HepG2 (cell line): ENCODE results near the gene TPI1. TPM values are rescaled to one million over a fixed set of nuclear protein-coding genes. Genes with fewer than 3 reads are reported as not detected.

Source experiments
- ATF7-NPFF ChIP-seq: sonication (generic); formaldehyde crosslinking; IDR thresholded peaks from 2 replicates; pipeline ENCODE4 v1.8.1; 2023; ENCODE audit warnings: mild to moderate bottlenecking, low read depth, missing genetic modification reagents, moderate library complexity
- HMGA1 ChIP-seq: sonication (generic); formaldehyde crosslinking; conservative IDR thresholded peaks from 2 replicates; pipeline ENCODE4 v1.4.0; 2020; ENCODE audit warnings: missing genetic modification reagents
- ISX ChIP-seq: sonication (generic); formaldehyde crosslinking; conservative IDR thresholded peaks from 2 replicates; pipeline ENCODE4 v1.5.0; 2020; ENCODE audit warnings: missing genetic modification reagents
- KDM4B ChIP-seq: sonication (generic); formaldehyde crosslinking; IDR thresholded peaks from 2 replicates; pipeline ENCODE4 v1.4.0; 2020; ENCODE audit warnings: missing genetic modification reagents
- KLF15 ChIP-seq: sonication (generic); formaldehyde crosslinking; IDR thresholded peaks from 2 replicates; pipeline ENCODE4 v1.8.1; 2023; ENCODE audit warnings: borderline replicate concordance, mild to moderate bottlenecking, inconsistent platforms, missing genetic modification reagents, mixed read lengths
- NR2C2 ChIP-seq: sonication (generic); formaldehyde crosslinking; IDR thresholded peaks from 2 replicates; pipeline ENCODE4 v1.4.0; 2020; ENCODE audit warnings: missing genetic modification reagents, mild to moderate bottlenecking, moderate library complexity, borderline replicate concordance
- TARDBP ChIP-seq: sonication (generic); formaldehyde crosslinking; IDR thresholded peaks from 2 replicates; pipeline ENCODE4 v1.8.0; 2022; ENCODE audit warnings: mild to moderate bottlenecking, missing genetic modification reagents
- ZBTB7B ChIP-seq: sonication (generic); formaldehyde crosslinking; IDR thresholded peaks from 2 replicates; pipeline ENCODE4 v1.4.0; 2020; ENCODE audit warnings: missing genetic modification reagents
- ZFP1 ChIP-seq: IDR thresholded peaks from 2 replicates; pipeline ENCODE4 v1.6.1; 2016
- ZNF124 ChIP-seq: sonication (generic); formaldehyde crosslinking; IDR thresholded peaks from 2 replicates; pipeline ENCODE4 v1.4.0; 2020; ENCODE audit warnings: missing genetic modification reagents
- ZNF432 ChIP-seq: sonication (generic); formaldehyde crosslinking; IDR thresholded peaks from 2 replicates; pipeline ENCODE4 v1.5.0; 2020; ENCODE audit warnings: missing genetic modification reagents, mild to moderate bottlenecking, borderline replicate concordance
- ZNF546 ChIP-seq: sonication (generic); formaldehyde crosslinking; conservative IDR thresholded peaks from 2 replicates; pipeline ENCODE4 v1.8.1; 2023; ENCODE audit warnings: mild to moderate bottlenecking, missing genetic modification reagents
- ZNF562 ChIP-seq: sonication (generic); formaldehyde crosslinking; IDR thresholded peaks from 2 replicates; pipeline ENCODE4 v1.8.0; 2022; ENCODE audit warnings: missing genetic modification reagents, borderline replicate concordance
- ZNF761 ChIP-seq: sonication (generic); formaldehyde crosslinking; conservative IDR thresholded peaks from 2 replicates; pipeline ENCODE4 v1.4.0; 2020; ENCODE audit warnings: mild to moderate bottlenecking, missing genetic modification reagents
- polyA plus RNA-seq, 8 experiments: library from polyadenylated mRNA; depleted of rRNA in 3 of 8; stranded (reverse) in 7 of 8; unstranded in 1 of 8; fragments of >200 nt; fragmentation: Illumina TruSeq in 4 of 8; extraction: Trizol in 4 of 8; gene quantifications; 2 replicates each; pipeline versions ENCODE4 v1.2.1 to v1.2.3, GENCODE V29; 2011 to 2016; ENCODE audit warnings: low read depth in 4 of 8, missing spikeins in 1 of 8, mixed read lengths in 1 of 8; ENCODE audit not compliant: insufficient read depth in 1 of 8
- total RNA-seq, 5 experiments: library from RNA; depleted of rRNA; stranded (reverse); fragments of >200 nt; fragmentation: Illumina TruSeq; extraction: Trizol; gene quantifications; 2 replicates each; pipeline ENCODE4 v1.2.3, GENCODE V29; 2016; ENCODE audit warnings: low read depth in 1 of 5
- TF ChIP-seq, protein P1 (sequence below): sonication (generic); formaldehyde crosslinking; IDR thresholded peaks from 2 replicates; pipeline ENCODE4 v1.9.0; 2021; ENCODE audit warnings: missing genetic modification reagents, borderline replicate concordance
- TF ChIP-seq, protein P2 (sequence below): sonication (generic); formaldehyde crosslinking; IDR thresholded peaks from 2 replicates; pipeline ENCODE4 v1.4.0; 2020; ENCODE audit warnings: missing genetic modification reagents, borderline replicate concordance
- TF ChIP-seq, protein P3 (sequence below): sonication (generic); formaldehyde crosslinking; IDR thresholded peaks from 2 replicates; pipeline ENCODE4 v1.9.0; 2022; ENCODE audit warnings: missing genetic modification reagents, mild to moderate bottlenecking, borderline replicate concordance
- TF ChIP-seq, protein P4 (sequence below), 2 experiments: IDR thresholded peaks; 2 replicates each; pipeline ENCODE4 v1.6.1; 2011 to 2012; ENCODE audit warnings: low read length in 2 of 2, borderline replicate concordance in 1 of 2, low read depth in 1 of 2, mild to moderate bottlenecking in 1 of 2, moderate library complexity in 1 of 2

Gene TPI1
- total and polyA plus RNA-seq, 2 of the 13 experiments (the other 11 are each of a cell fraction or from before 2014, with no cell fraction given): 945 to 2,535 TPM

DNA sequence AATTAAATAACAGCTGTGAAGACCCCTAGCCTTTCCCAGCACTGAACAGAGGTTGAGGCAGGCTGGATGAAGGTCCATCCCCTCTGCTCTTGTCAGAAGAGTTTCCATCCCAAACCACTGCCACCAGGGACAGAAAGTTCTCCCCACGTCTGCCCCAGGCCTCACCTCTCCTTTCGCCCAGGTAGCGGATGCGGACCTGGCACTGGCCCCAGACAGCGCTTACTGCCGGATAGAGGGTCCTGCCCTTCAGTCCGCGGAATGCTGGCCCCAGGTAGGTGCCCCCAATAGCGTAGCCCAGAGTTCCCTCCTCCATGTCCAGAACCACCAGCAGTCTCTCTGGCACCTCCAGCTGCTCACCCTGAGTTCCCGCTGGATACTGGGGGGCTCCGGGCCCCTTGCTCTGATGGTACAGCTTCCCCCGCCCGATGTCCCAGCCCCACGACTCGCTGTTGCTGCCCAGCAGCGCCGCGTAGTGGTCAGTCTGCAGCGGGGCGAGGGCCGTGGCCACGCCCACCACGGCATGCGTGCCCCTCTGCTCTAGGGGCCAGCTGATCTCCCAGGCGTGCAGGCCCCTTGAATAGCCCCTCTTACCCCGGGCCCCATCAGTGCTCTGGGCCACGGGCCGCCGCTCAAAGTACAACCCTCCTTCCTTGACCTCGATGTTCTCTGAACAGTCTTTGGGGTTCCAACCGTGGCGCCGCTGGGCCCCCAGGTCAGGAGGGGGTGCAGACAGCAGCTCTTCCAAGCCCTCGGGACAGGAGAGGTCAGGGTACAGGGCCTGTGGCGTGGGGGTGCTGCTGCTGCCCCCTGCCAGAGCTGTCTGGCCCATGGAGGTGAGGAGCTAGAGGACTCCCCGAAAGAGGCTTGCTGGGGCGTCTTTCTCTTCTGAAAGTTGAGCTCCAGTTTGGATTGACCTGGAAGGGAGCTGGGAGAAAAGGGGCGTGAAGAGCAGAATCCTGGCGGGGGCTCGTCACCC lies 5.0 kb downstream of the TPI1 start (continued):
- TF ChIP-seq, protein P1, sequence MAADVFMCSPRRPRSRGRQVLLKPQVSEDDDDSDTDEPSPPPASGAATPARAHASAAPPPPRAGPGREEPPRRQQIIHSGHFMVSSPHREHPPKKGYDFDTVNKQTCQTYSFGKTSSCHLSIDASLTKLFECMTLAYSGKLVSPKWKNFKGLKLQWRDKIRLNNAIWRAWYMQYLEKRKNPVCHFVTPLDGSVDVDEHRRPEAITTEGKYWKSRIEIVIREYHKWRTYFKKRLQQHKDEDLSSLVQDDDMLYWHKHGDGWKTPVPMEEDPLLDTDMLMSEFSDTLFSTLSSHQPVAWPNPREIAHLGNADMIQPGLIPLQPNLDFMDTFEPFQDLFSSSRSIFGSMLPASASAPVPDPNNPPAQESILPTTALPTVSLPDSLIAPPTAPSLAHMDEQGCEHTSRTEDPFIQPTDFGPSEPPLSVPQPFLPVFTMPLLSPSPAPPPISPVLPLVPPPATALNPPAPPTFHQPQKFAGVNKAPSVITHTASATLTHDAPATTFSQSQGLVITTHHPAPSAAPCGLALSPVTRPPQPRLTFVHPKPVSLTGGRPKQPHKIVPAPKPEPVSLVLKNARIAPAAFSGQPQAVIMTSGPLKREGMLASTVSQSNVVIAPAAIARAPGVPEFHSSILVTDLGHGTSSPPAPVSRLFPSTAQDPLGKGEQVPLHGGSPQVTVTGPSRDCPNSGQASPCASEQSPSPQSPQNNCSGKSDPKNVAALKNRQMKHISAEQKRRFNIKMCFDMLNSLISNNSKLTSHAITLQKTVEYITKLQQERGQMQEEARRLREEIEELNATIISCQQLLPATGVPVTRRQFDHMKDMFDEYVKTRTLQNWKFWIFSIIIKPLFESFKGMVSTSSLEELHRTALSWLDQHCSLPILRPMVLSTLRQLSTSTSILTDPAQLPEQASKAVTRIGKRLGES (CRISPR knock-in tag): peak; percentile 41; the same call in 1 of the 2 replicates
- TF ChIP-seq KLF15: no peak
- no peak for TF ChIP-seq ZNF546 (CRISPR knock-in tag)
- TF ChIP-seq ZNF562 (CRISPR knock-in tag): 0 out of 2 replicates have a peak, but pooled peaks have one; percentile 30
- 0 out of 2 replicates have a peak, but pooled peaks have one; percentile 22 for TF ChIP-seq ZNF124 (CRISPR knock-in tag)
- TF ChIP-seq KDM4B (CRISPR knock-in tag): peak; percentile 77; the same call in 1 of the 2 replicates
- TF ChIP-seq HMGA1 (CRISPR knock-in tag): no peak
- TF ChIP-seq, protein P2, sequence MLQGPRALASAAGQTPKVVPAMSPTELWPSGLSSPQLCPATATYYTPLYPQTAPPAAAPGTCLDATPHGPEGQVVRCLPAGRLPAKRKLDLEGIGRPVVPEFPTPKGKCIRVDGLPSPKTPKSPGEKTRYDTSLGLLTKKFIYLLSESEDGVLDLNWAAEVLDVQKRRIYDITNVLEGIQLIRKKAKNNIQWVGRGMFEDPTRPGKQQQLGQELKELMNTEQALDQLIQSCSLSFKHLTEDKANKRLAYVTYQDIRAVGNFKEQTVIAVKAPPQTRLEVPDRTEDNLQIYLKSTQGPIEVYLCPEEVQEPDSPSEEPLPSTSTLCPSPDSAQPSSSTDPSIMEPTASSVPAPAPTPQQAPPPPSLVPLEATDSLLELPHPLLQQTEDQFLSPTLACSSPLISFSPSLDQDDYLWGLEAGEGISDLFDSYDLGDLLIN (CRISPR knock-in tag): 0 out of 2 replicates have a peak, but pooled peaks have one; percentile 51
- peak; percentile 81; the same call in 1 of the 2 replicates for TF ChIP-seq ZNF761 (CRISPR knock-in tag)
- no peak for TF ChIP-seq ZNF432 (CRISPR knock-in tag)
- no peak for TF ChIP-seq ISX (CRISPR knock-in tag)
- TF ChIP-seq, protein P3, sequence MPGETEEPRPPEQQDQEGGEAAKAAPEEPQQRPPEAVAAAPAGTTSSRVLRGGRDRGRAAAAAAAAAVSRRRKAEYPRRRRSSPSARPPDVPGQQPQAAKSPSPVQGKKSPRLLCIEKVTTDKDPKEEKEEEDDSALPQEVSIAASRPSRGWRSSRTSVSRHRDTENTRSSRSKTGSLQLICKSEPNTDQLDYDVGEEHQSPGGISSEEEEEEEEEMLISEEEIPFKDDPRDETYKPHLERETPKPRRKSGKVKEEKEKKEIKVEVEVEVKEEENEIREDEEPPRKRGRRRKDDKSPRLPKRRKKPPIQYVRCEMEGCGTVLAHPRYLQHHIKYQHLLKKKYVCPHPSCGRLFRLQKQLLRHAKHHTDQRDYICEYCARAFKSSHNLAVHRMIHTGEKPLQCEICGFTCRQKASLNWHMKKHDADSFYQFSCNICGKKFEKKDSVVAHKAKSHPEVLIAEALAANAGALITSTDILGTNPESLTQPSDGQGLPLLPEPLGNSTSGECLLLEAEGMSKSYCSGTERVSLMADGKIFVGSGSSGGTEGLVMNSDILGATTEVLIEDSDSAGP (CRISPR knock-in tag): peak; percentile 56
- TF ChIP-seq ZBTB7B (CRISPR knock-in tag): peak; percentile 97
- no peak for TF ChIP-seq ZFP1 (CRISPR knock-in tag)
- TF ChIP-seq NR2C2: peak; percentile 60; the same call in 1 of the 2 replicates
- TF ChIP-seq, protein P4, sequence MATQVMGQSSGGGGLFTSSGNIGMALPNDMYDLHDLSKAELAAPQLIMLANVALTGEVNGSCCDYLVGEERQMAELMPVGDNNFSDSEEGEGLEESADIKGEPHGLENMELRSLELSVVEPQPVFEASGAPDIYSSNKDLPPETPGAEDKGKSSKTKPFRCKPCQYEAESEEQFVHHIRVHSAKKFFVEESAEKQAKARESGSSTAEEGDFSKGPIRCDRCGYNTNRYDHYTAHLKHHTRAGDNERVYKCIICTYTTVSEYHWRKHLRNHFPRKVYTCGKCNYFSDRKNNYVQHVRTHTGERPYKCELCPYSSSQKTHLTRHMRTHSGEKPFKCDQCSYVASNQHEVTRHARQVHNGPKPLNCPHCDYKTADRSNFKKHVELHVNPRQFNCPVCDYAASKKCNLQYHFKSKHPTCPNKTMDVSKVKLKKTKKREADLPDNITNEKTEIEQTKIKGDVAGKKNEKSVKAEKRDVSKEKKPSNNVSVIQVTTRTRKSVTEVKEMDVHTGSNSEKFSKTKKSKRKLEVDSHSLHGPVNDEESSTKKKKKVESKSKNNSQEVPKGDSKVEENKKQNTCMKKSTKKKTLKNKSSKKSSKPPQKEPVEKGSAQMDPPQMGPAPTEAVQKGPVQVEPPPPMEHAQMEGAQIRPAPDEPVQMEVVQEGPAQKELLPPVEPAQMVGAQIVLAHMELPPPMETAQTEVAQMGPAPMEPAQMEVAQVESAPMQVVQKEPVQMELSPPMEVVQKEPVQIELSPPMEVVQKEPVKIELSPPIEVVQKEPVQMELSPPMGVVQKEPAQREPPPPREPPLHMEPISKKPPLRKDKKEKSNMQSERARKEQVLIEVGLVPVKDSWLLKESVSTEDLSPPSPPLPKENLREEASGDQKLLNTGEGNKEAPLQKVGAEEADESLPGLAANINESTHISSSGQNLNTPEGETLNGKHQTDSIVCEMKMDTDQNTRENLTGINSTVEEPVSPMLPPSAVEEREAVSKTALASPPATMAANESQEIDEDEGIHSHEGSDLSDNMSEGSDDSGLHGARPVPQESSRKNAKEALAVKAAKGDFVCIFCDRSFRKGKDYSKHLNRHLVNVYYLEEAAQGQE (IDR thresholded peaks at IDR 0.05; ENCODE audit: borderline replicate concordance in 1 of 2, low read depth in 1 of 2, low read length in 2 of 2): no peak
- peak; percentile 62; the same call in 1 of the 2 replicates for TF ChIP-seq TARDBP (CRISPR knock-in tag)
- TF ChIP-seq ATF7-NPFF (CRISPR knock-in tag): no peak
